C4-2B (cell line): ENCODE measurements around the gene LNX2.

ENCODE experiments used
- H3K27ac ChIP-seq: fragments of 450-650 bp; 2 replicates; pipeline ENCODE4 v1.5.1; 2017
- ZFX ChIP-seq: fragments of 450-650 bp; IDR thresholded peaks from 2 replicates; pipeline ENCODE4 v1.6.1; 2017
- TF ChIP-seq, protein P1 (sequence below): fragments of 450-650 bp; conservative IDR thresholded peaks from 2 replicates; pipeline ENCODE4 v1.5.1; 2017; ENCODE audit warnings: mild to moderate bottlenecking

The LNX2 gene

GRCh38 chr13:27637289-27637626, 16.9 kb upstream of the LNX2 start:
- H3K27ac ChIP-seq = no peak overlapping the region
- no peak for TF ChIP-seq ZFX
- TF ChIP-seq, protein P1, sequence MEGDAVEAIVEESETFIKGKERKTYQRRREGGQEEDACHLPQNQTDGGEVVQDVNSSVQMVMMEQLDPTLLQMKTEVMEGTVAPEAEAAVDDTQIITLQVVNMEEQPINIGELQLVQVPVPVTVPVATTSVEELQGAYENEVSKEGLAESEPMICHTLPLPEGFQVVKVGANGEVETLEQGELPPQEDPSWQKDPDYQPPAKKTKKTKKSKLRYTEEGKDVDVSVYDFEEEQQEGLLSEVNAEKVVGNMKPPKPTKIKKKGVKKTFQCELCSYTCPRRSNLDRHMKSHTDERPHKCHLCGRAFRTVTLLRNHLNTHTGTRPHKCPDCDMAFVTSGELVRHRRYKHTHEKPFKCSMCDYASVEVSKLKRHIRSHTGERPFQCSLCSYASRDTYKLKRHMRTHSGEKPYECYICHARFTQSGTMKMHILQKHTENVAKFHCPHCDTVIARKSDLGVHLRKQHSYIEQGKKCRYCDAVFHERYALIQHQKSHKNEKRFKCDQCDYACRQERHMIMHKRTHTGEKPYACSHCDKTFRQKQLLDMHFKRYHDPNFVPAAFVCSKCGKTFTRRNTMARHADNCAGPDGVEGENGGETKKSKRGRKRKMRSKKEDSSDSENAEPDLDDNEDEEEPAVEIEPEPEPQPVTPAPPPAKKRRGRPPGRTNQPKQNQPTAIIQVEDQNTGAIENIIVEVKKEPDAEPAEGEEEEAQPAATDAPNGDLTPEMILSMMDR = no peak

DNA sequence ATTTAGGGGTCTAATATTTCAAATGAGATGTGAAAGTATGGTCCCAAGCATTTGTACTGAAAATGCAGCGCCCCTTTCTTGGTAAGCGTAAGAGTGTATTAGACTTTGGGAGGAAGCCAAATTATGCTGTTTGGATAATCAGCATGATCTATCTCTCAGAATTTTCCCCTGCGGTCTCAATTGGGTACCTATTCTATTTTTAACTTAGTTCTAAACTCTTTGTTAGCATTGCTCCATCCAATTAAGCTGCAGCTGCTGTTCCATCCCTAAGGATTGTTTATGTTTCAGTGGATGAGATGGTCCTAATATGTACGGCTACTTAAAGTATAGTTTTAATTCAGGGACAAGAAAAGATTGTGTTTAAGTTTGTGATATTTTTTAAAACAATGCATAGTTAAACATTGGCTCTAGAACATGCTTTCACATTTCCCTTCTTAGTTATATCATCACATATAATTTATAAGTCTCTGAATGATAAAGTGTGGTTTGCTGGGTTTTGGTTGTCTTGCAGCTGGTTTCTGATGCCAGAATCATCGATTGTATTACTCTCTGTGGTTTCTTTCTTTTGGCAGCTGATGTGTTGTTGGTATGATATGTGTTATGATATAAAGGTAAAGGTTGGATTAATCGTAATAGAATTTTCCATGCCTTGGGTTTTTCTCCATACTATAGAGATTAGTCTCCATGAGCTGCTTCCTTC, 16.4 kb upstream of the LNX2 start:
- TF ChIP-seq, protein P1 = no peak
- TF ChIP-seq ZFX = no peak
- no peak overlapping the region for H3K27ac ChIP-seq

- TF ChIP-seq, protein P1 = no peak
- no peak for TF ChIP-seq ZFX
Measured at GRCh38 chr13:27635266-27635665, 14.9 kb upstream of the LNX2 start.

GRCh38 chr13:27634791-27635190, 14.5 kb upstream of the LNX2 start:
- TF ChIP-seq ZFX = no peak
- TF ChIP-seq, protein P1 = no peak
- peak overlapping the region; percentile 43 for H3K27ac ChIP-seq

More at GRCh38 chr13:27635266-27635665, 14.9 kb upstream of the LNX2 start:
- no peak overlapping the region for H3K27ac ChIP-seq

DNA sequence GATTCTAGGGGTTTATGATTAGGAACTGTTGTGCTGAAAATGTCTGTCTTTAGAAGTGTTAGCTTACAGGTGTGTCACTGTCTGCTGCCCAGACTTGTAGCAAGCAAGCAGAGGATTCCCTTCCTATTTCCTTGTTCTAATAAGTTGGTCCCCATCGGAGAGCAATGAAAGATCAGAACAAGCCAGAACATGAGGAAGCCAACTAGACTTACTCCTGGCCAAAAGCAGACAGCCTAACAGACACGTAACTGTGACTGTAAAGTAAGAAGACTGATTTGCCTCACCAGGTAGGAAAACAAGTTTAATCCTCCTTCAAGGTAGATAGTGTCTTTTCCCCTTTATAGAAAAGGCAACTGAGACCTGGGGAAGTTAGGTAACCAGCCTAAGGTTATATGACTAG, 13.9 kb upstream of the LNX2 start:
- peak overlapping the region; percentile 43 for H3K27ac ChIP-seq
- TF ChIP-seq, protein P1 = no peak
- TF ChIP-seq ZFX = no peak

- TF ChIP-seq, protein P1 = no peak
- no peak for TF ChIP-seq ZFX
- H3K27ac ChIP-seq = no peak overlapping the region
Measured at GRCh38 chr13:27632648-27633047, 12.3 kb upstream of the LNX2 start.

GRCh38 chr13:27632214-27632613, 11.9 kb upstream of the LNX2 start:
- H3K27ac ChIP-seq = no peak overlapping the region
- TF ChIP-seq, protein P1 = no peak
- TF ChIP-seq ZFX = no peak
